Endothelial cell of umbilical vein (primary cell): ENCODE results near the gene YEATS4. TPM values are rescaled to one million over a fixed set of nuclear protein-coding genes. Genes with fewer than 3 reads are reported as not detected.

ENCODE experiments used
- BruUV-seq: library from RNA; stranded (reverse); fragments of 400-500 nt; replicated peaks from 2 replicates; lab custom pipeline; 2021; lab: Mats Ljungman, UMichigan
- CTCF ChIA-PET: fragments of 300-600, 350-600 bp; sonication (Branson Sonifier 250); formaldehyde crosslinking; loops from one replicate; lab custom pipeline; 2021; ENCODE audit warnings: antibody characterized with exemption, inconsistent platforms; lab: Charles Lee
- POLR2A ChIA-PET: fragments of 300-600, 350-600 bp; sonication (Branson Sonifier 250); formaldehyde crosslinking; loops from one replicate; lab custom pipeline; 2021; ENCODE audit warnings: antibody characterized with exemption, inconsistent platforms; lab: Charles Lee
- DNase-seq: peaks from one replicate; pipeline ENCODE4 v3.0.0-alpha.2; 2011; ENCODE audit warnings: low read depth, low spot score
- FAIRE-seq: peaks from 2 replicates; lab custom pipeline; 2011; peaks lifted over from hg19 to GRCh38; lab: Jason Lieb, UNC
- H2AFZ ChIP-seq: 2 replicates; pipeline ENCODE4 v1.6.0; 2012; ENCODE audit warnings: low read depth, low read length, control low read depth, inconsistent platforms
- H3K27ac ChIP-seq: 2 replicates; pipeline ENCODE4 v1.5.1; 2011; ENCODE audit warnings: low read depth, mild to moderate bottlenecking, control low read depth, low read length, moderate library complexity; ENCODE audit not compliant: insufficient read depth
- H3K27me3 ChIP-seq, 2 experiments: 2 replicates each; pipeline versions ENCODE4 v1.6.0 to v1.6.1; 2011; ENCODE audit warnings: low read length in 2 of 2, mixed read lengths in 1 of 2; ENCODE audit not compliant: control insufficient read depth in 2 of 2, insufficient read depth in 2 of 2
- H3K36me3 ChIP-seq, 2 experiments: 2 replicates in 1 of 2; 3 replicates in 1 of 2; pipeline ENCODE4 v1.5.1; 2011; ENCODE audit warnings: low read length in 2 of 2, mild to moderate bottlenecking in 1 of 2, moderate library complexity in 1 of 2; ENCODE audit not compliant: control insufficient read depth in 2 of 2, insufficient read depth in 2 of 2; ENCODE audit errors: extremely low read depth in 1 of 2
- H3K4me1 ChIP-seq: 3 replicates; pipeline ENCODE4 v1.5.1; 2011; ENCODE audit warnings: mild to moderate bottlenecking, low read length; ENCODE audit not compliant: control insufficient read depth, insufficient read depth; ENCODE audit errors: extremely low read depth
- H3K4me2 ChIP-seq: 2 replicates; pipeline ENCODE4 v1.6.1; 2011; ENCODE audit warnings: low read length, control low read depth, mixed read lengths; ENCODE audit not compliant: insufficient read depth
- H3K4me3 ChIP-seq, 3 experiments: fragments of 200-600 bp in 1 of 3; sonication (generic), shearing (Covaris generic) in 1 of 3; replicated peaks in 1 of 3; 2 replicates each; pipeline ENCODE4 v1.5.1; 2011 to 2016; ENCODE audit warnings: control low read depth in 3 of 3, low read length in 3 of 3, mild to moderate bottlenecking in 2 of 3, inconsistent platforms in 1 of 3, low read depth in 1 of 3, moderate library complexity in 1 of 3; ENCODE audit not compliant: insufficient read depth in 1 of 3
- H3K79me2 ChIP-seq: 2 replicates; pipeline ENCODE4 v1.6.0; 2012; ENCODE audit warnings: low read length, inconsistent platforms; ENCODE audit not compliant: control insufficient read depth, insufficient read depth
- H3K9ac ChIP-seq: replicated peaks from 2 replicates; pipeline ENCODE3; 2011; ENCODE audit warnings: low read length, control low read depth; ENCODE audit not compliant: insufficient read depth; ENCODE audit errors: extremely low read depth
- H3K9me1 ChIP-seq: replicated peaks from 3 replicates; pipeline ENCODE4 v1.6.0; 2011; ENCODE audit warnings: mild to moderate bottlenecking, low read length; ENCODE audit not compliant: control insufficient read depth, insufficient read depth; ENCODE audit errors: extremely low read depth
- H3K9me3 ChIP-seq: replicated peaks from 2 replicates; pipeline ENCODE4 v1.5.1; 2012; ENCODE audit warnings: low read length, inconsistent platforms; ENCODE audit not compliant: control insufficient read depth, insufficient read depth
- H4K20me1 ChIP-seq: replicated peaks from 2 replicates; pipeline ENCODE3; 2011; ENCODE audit warnings: mild to moderate bottlenecking, low read length; ENCODE audit not compliant: control insufficient read depth, insufficient read depth; ENCODE audit errors: extremely low read depth
- EZH2 ChIP-seq: IDR thresholded peaks from 2 replicates; pipeline ENCODE4 v1.6.1; 2012; ENCODE audit warnings: borderline replicate concordance, low read depth, mild to moderate bottlenecking, moderate library complexity, low read length, inconsistent platforms; ENCODE audit not compliant: severe bottlenecking
- FOS ChIP-seq: IDR thresholded peaks from 2 replicates; pipeline ENCODE4 v1.6.1; 2011; ENCODE audit warnings: mild to moderate bottlenecking, low read length, moderate library complexity, borderline replicate concordance; ENCODE audit not compliant: insufficient read depth
- JUN ChIP-seq: IDR thresholded peaks from 2 replicates; pipeline ENCODE4 v1.6.1; 2011; ENCODE audit warnings: borderline replicate concordance, low read depth; ENCODE audit not compliant: insufficient read length, insufficient read depth
- MYC ChIP-seq: IDR thresholded peaks from one replicate; pipeline ENCODE4 v1.6.1; 2011; ENCODE audit warnings: mild to moderate bottlenecking, low read depth, low read length
- POLR2AphosphoS5 ChIP-seq: IDR thresholded peaks from 2 replicates; pipeline ENCODE4 v1.6.1; 2012; ENCODE audit warnings: low read depth, mild to moderate bottlenecking, control low read depth, low read length, moderate library complexity; ENCODE audit not compliant: insufficient read depth
- dilution Hi-C: fragments of 300-500 bp; cut with MboI; formaldehyde crosslinking; loops from one replicate; pipeline ENCODE4 v1.15.0; 2019; ENCODE audit warnings: low sequenced_read_pairs; ENCODE audit not compliant: extremely low pct_ligation_motif_present
- intact Hi-C: fragments of 100-400 bp; cut with micrococcal nuclease; formaldehyde crosslinking; loops from one replicate; pipeline ENCODE4 v1.10.0; 2022
- polyA plus RNA-seq, 4 experiments: library from polyadenylated mRNA; depleted of rRNA in 3 of 4; stranded (reverse) in 3 of 4; unstranded in 1 of 4; fragments of >200 nt; gene quantifications; 2 replicates each; pipeline versions ENCODE4 v1.2.1 to v1.2.3, GENCODE V29; 2011 to 2012; ENCODE audit warnings: missing spikeins in 1 of 4
- total RNA-seq: library from RNA; stranded (reverse); gene quantifications from 2 replicates; pipeline ENCODE4 v1.2.3, GENCODE V29; 2021
- TF ChIP-seq, protein P1 (sequence below), 2 donors: IDR thresholded peaks; 1 replicate in 1 of 2; 2 replicates in 1 of 2; pipeline ENCODE4 v1.5.1; 2011; ENCODE audit warnings: low read length in 2 of 2, mild to moderate bottlenecking in 2 of 2, moderate library complexity in 2 of 2, control low read depth in 1 of 2, inconsistent platforms in 1 of 2, low read depth in 1 of 2; ENCODE audit not compliant: insufficient read depth in 1 of 2; ENCODE audit errors: extremely low read depth in 1 of 2

Gene YEATS4
- total and polyA plus RNA-seq, 2 donors (not counting 3 experiments of a cell fraction or from before 2014, with no cell fraction given) = 13.6 to 16.7 TPM

- BruUV-seq = no TSS peak
Observed at GRCh38 chr12:69338936-69339335, 20.6 kb upstream of the YEATS4 start.

DNA sequence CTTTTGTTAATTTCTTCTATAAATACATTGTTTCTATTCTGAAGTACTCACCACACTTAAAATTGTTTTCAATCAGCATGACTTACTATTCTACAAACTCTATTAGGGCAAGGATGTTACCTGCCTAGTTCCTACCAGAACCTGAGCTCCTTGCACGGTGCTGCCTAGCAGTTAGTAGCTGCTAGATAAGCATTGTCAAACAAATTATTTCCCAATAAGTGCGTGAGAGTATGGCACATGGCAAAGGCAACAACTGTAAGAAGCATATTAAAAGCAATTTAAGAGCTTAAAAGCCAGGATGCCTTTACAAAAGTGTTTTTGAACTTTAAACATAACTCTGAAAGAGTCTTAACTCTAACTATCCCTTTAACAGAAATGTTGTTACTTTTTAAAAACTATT is 19.5 kb upstream of the YEATS4 start:
- H3K9ac ChIP-seq = no peak overlapping the region
- H3K36me3 ChIP-seq = no peaks in the 10 kb centered on the region
- no peak overlapping the region for H3K4me2 ChIP-seq
- FAIRE-seq = no peak
- dilution Hi-C loops (no loop called here), intact Hi-C loops (no loop called here)
- H3K9me3 ChIP-seq = no peaks in the 10 kb centered on the region
- TF ChIP-seq FOS (no peak), MYC (no peak), EZH2 (no peak), POLR2AphosphoS5 (no peak), JUN (no peak)
- TF ChIP-seq, protein P1, sequence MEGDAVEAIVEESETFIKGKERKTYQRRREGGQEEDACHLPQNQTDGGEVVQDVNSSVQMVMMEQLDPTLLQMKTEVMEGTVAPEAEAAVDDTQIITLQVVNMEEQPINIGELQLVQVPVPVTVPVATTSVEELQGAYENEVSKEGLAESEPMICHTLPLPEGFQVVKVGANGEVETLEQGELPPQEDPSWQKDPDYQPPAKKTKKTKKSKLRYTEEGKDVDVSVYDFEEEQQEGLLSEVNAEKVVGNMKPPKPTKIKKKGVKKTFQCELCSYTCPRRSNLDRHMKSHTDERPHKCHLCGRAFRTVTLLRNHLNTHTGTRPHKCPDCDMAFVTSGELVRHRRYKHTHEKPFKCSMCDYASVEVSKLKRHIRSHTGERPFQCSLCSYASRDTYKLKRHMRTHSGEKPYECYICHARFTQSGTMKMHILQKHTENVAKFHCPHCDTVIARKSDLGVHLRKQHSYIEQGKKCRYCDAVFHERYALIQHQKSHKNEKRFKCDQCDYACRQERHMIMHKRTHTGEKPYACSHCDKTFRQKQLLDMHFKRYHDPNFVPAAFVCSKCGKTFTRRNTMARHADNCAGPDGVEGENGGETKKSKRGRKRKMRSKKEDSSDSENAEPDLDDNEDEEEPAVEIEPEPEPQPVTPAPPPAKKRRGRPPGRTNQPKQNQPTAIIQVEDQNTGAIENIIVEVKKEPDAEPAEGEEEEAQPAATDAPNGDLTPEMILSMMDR (IDR thresholded peaks at IDR 0.05; ENCODE audit: extremely low read depth in 1 of 2, insufficient read depth in 1 of 2, low read depth in 1 of 2, low read length in 2 of 2) = no peak
- H3K4me1 ChIP-seq = no peaks in the 10 kb centered on the region
- ChIA-PET POLR2A (no interaction called here), CTCF (no interaction called here)
- no peaks in the 10 kb centered on the region for H3K79me2 ChIP-seq
- no peaks in the 10 kb centered on the region for H3K9me1 ChIP-seq
- no peak overlapping the region for H3K4me3 ChIP-seq
- no peaks in the 10 kb centered on the region for H4K20me1 ChIP-seq
- BruUV-seq = no TSS peak
- DNase-seq = no peak
- H3K27ac ChIP-seq = no peak overlapping the region
- H3K27me3 ChIP-seq = peaks cover 14 to 25% of the 10 kb centered on the region in 2 experiments
- H2AFZ ChIP-seq = no peak overlapping the region

More at GRCh38 chr12:69338936-69339335, 20.6 kb upstream of the YEATS4 start:
- Histone ChIP-seq H3K79me2 (no peaks in the 10 kb centered on the region), H3K9ac (no peak overlapping the region), H3K4me1 (no peaks in the 10 kb centered on the region), H3K4me3 (no peak overlapping the region), H3K9me1 (no peaks in the 10 kb centered on the region), H4K20me1 (no peaks in the 10 kb centered on the region), H3K4me2 (no peak overlapping the region), H2AFZ (no peak overlapping the region), H3K9me3 (no peaks in the 10 kb centered on the region), H3K27me3 (peaks cover 20 to 36% of the 10 kb centered on the region in 2 experiments), H3K27ac (no peak overlapping the region), H3K36me3 (no peaks in the 10 kb centered on the region)
- intact Hi-C loops = no loop called here
- FAIRE-seq = no peak
- DNase-seq = no peak
- CTCF ChIA-PET = interaction anchor here (1.4 kb wide), 1 partner anchor 19 kb away, joined by 4 read pairs; no protein-coding TSS in a partner anchor
- no peak for TF ChIP-seq FOS
- TF ChIP-seq EZH2 = no peak
- POLR2A ChIA-PET = no interaction called here
- dilution Hi-C loops = no loop called here
